GM23338 (cell line): Measurements from ENCODE around the gene CXCL10. TPM values are rescaled to one million over a fixed set of nuclear protein-coding genes. Genes with fewer than 3 reads are reported as not detected.

Experiments used
- ATAC-seq: fragments of 200-7000 bp; cut with Tn5 transposase; 3 replicates; pipeline ENCODE4 v1.9.1; 2020
- DNase-seq: peaks from one replicate; pipeline ENCODE4 v3.0.0-alpha.2; 2015; ENCODE audit warnings: low spot score
- H2AFZ ChIP-seq: fragments of 200-600 bp; sonication (generic); 2 replicates; pipeline ENCODE4 v1.8.0; 2016; ENCODE audit warnings: antibody characterized with exemption, mild to moderate bottlenecking, moderate library complexity
- H3F3A ChIP-seq: fragments of 200-600 bp; sonication (generic); replicated peaks from 2 replicates; pipeline ENCODE4 v1.8.0; 2017; ENCODE audit warnings: antibody characterized with exemption, mixed run types, low read depth
- H3K27ac ChIP-seq: fragments of 200-600 bp; sonication (generic); 2 replicates; pipeline ENCODE4 v1.6.1; 2016; ENCODE audit warnings: low read depth
- H3K27me3 ChIP-seq: fragments of 200-600 bp; sonication (generic); 2 replicates; pipeline ENCODE4 v1.8.0; 2016; ENCODE audit warnings: mild to moderate bottlenecking, mixed run types, moderate library complexity; ENCODE audit not compliant: insufficient read depth
- H3K36me3 ChIP-seq: fragments of 200-600 bp; sonication (generic); 2 replicates; pipeline ENCODE4 v1.8.0; 2016; ENCODE audit warnings: mild to moderate bottlenecking; ENCODE audit not compliant: insufficient read depth
- H3K4me1 ChIP-seq: fragments of 200-600 bp; sonication (generic); 2 replicates; pipeline ENCODE4 v1.8.0; 2016; ENCODE audit warnings: mild to moderate bottlenecking, moderate library complexity; ENCODE audit not compliant: insufficient read depth
- H3K4me2 ChIP-seq: fragments of 200-600 bp; sonication (generic); 2 replicates; pipeline ENCODE4 v1.7.1; 2017; ENCODE audit warnings: mixed run types
- H3K4me3 ChIP-seq: fragments of 200-600 bp; sonication (generic); 2 replicates; pipeline ENCODE4 v1.6.1; 2016; ENCODE audit warnings: mixed run types
- H3K79me2 ChIP-seq: fragments of 200-600 bp; sonication (generic); replicated peaks from 2 replicates; pipeline ENCODE4 v1.8.0; 2017; ENCODE audit warnings: mild to moderate bottlenecking; ENCODE audit not compliant: insufficient read depth
- H3K9me2 ChIP-seq: fragments of 200-600 bp; sonication (generic); 2 replicates; pipeline ENCODE4 v1.8.0; 2017; ENCODE audit not compliant: insufficient read depth
- H4K20me1 ChIP-seq: fragments of 200-600 bp; sonication (generic); replicated peaks from 2 replicates; pipeline ENCODE4 v1.8.0; 2017; ENCODE audit warnings: mild to moderate bottlenecking; ENCODE audit not compliant: insufficient read depth
- H3K27ac Mint-ChIP-seq: 2 replicates; pipeline ENCODE4 v1.8.0; 2020; ENCODE audit warnings: inconsistent platforms, mild to moderate bottlenecking, moderate library complexity, mixed read lengths
- H3K27me3 Mint-ChIP-seq: 3 replicates; pipeline ENCODE4 v1.8.0; 2022; ENCODE audit warnings: low read depth, mild to moderate bottlenecking, moderate library complexity, mixed read lengths, inconsistent platforms; ENCODE audit not compliant: insufficient read depth, poor library complexity
- H3K36me3 Mint-ChIP-seq: 3 replicates; pipeline ENCODE4 v1.8.0; 2021; ENCODE audit warnings: low read depth, mild to moderate bottlenecking, inconsistent platforms, moderate library complexity, mixed read lengths
- H3K4me1 Mint-ChIP-seq: 3 replicates; pipeline ENCODE4 v1.8.0; 2020; ENCODE audit warnings: mild to moderate bottlenecking, inconsistent platforms, mixed read lengths
- H3K4me3 Mint-ChIP-seq: 3 replicates; pipeline ENCODE4 v1.8.0; 2021; ENCODE audit warnings: moderate library complexity, mild to moderate bottlenecking, inconsistent platforms, mixed read lengths
- H3K9me3 Mint-ChIP-seq: 3 replicates; pipeline ENCODE4 v1.8.0; 2020; ENCODE audit warnings: moderate library complexity, mild to moderate bottlenecking, inconsistent platforms, mixed read lengths
- CREB1 ChIP-seq: fragments of 250-450 bp; sonication (Bioruptor Pico); IDR thresholded peaks from 2 replicates; pipeline ENCODE4 v1.5.0; 2020; ENCODE audit warnings: low read depth, mild to moderate bottlenecking, moderate library complexity
- EZH2 ChIP-seq: fragments of 200-600 bp; sonication (generic); IDR thresholded peaks from one replicate; pipeline ENCODE4 v1.8.0; 2017; ENCODE audit warnings: antibody characterized with exemption, mild to moderate bottlenecking, low read depth; ENCODE audit not compliant: unreplicated experiment
- NANOG ChIP-seq: IDR thresholded peaks from 2 replicates; pipeline ENCODE4 v1.6.1; 2016; ENCODE audit warnings: antibody characterized with exemption, borderline replicate concordance
- POLR2AphosphoS5 ChIP-seq: IDR thresholded peaks from 2 replicates; pipeline ENCODE4 v1.6.1; 2016; ENCODE audit warnings: antibody characterized with exemption, low read depth
- STAT1 ChIP-seq: IDR thresholded peaks from one replicate; pipeline ENCODE4 v1.6.1; 2016; ENCODE audit warnings: antibody characterized with exemption; ENCODE audit not compliant: unreplicated experiment
- ZNF114 ChIP-seq: fragments of 250-450 bp; sonication (Bioruptor Pico); IDR thresholded peaks from 2 replicates; pipeline ENCODE4 v1.5.0; 2020; ENCODE audit warnings: mild to moderate bottlenecking, moderate library complexity
- polyA plus RNA-seq: library from polyadenylated mRNA; unstranded; fragments of >200 nt; fragmentation: Nextera tagmentation; extraction: Ambion mirVana; gene quantifications from 2 replicates; pipeline ENCODE4 v1.2.1, GENCODE V29; 2016
- total RNA-seq: library from RNA; depleted of rRNA; stranded (reverse); fragments of >200 nt; shearing (Covaris generic); gene quantifications from 2 replicates; pipeline ENCODE4 v1.2.3, GENCODE V29; 2014
- TF ChIP-seq, protein P1 (sequence below): IDR thresholded peaks from one replicate; pipeline ENCODE4 v1.6.1; 2018; ENCODE audit warnings: antibody characterized with exemption; ENCODE audit not compliant: unreplicated experiment
- TF ChIP-seq, protein P2 (sequence below): fragments of 250-450 bp; sonication (Bioruptor Pico); IDR thresholded peaks from 2 replicates; pipeline ENCODE4 v1.5.0; 2020; ENCODE audit warnings: mild to moderate bottlenecking, moderate library complexity
- TF ChIP-seq, protein P3 (sequence below), 2 experiments: fragments of 200-600 bp in 1 of 2; sonication (generic) in 1 of 2; conservative IDR thresholded peaks; 2 replicates each; pipeline versions ENCODE4 v1.5.1 to v1.6.1; 2016 to 2017; ENCODE audit warnings: antibody characterized with exemption in 2 of 2, low read depth in 2 of 2, mild to moderate bottlenecking in 2 of 2, moderate library complexity in 1 of 2

The CXCL10 gene
- total and polyA plus RNA-seq, 2 experiments from 2014 or later, result not detected

DNA sequence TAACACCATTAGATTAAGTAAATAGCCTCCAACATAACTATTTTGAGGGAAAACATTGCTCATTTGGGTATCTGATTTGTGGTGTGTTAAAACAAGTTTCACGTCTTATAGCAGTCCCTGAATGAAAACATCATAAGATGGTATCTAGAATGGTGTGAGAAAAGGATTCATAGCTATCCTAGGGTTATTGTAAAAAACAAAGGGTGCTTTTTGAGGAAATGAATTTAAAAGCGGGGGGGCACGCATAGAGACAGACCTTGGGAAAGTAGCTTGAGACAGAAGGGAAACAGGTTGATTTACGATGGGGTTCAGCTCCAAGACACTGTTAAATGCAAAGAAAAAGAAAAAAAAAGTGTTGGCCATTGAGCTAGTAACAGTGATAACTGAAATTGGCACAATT, 768 bp upstream of the CXCL10 start:
- Mint-ChIP-seq H3K4me1 (no peaks in the 10 kb centered on the region; the same call in 2 of the 3 replicates), H3K27ac (no peak overlapping the region), H3K36me3 (no peaks in the 10 kb centered on the region), H3K27me3 (peaks cover 2% of the 10 kb centered on the region), H3K9me3 (no peaks in the 10 kb centered on the region), H3K4me3 (no peak overlapping the region)
- Histone ChIP-seq H3F3A (no peaks in the 10 kb centered on the region), H3K27me3 (no peaks in the 10 kb centered on the region), H3K4me2 (no peak overlapping the region), H3K27ac (no peak overlapping the region), H3K4me1 (no peaks in the 10 kb centered on the region), H4K20me1 (no peaks in the 10 kb centered on the region), H3K9me2 (no peaks in the 10 kb centered on the region), H2AFZ (no peak overlapping the region), H3K36me3 (no peaks in the 10 kb centered on the region), H3K79me2 (no peaks in the 10 kb centered on the region), H3K4me3 (no peak overlapping the region)
- no peak for DNase-seq
- TF ChIP-seq POLR2AphosphoS5 (no peak), ZNF114 (CRISPR knock-in tag) (no peak), STAT1 (no peak), NANOG (no peak)
- ATAC-seq, result no peak

DNA sequence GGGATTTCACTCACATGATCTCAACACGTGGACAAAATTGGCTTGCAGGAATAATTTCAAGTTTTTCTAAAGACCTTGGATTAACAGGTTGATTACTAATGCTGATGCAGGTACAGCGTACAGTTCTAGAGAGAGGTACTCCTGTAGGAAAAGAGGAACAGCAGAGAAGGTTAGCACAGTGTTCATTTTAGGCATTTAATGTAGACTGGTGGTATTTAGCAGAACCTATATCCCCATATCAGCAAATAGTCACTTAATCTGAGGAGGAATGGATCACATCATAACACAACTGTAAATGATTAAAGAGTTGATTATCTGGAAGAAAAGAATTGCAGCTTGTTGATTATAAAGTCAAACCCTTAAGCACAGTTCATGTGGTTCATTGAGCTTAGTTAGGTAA, 620 bp downstream of the CXCL10 start:
- ATAC-seq (no peak), DNase-seq (no peak)
- Mint-ChIP-seq H3K27me3 (peaks cover 4% of the 10 kb centered on the region), H3K4me3 (no peak overlapping the region), H3K4me1 (no peaks in the 10 kb centered on the region; the same call in 2 of the 3 replicates), H3K9me3 (no peaks in the 10 kb centered on the region), H3K36me3 (no peaks in the 10 kb centered on the region), H3K27ac (no peak overlapping the region)
- Histone ChIP-seq H3K9me2 (no peaks in the 10 kb centered on the region), H3K27ac (no peak overlapping the region), H3K79me2 (no peaks in the 10 kb centered on the region), H3K36me3 (no peaks in the 10 kb centered on the region), H3K27me3 (no peaks in the 10 kb centered on the region), H3F3A (no peaks in the 10 kb centered on the region), H2AFZ (no peak overlapping the region), H3K4me3 (no peak overlapping the region), H4K20me1 (no peaks in the 10 kb centered on the region), H3K4me2 (no peak overlapping the region), H3K4me1 (no peaks in the 10 kb centered on the region)
- TF ChIP-seq, protein P1, sequence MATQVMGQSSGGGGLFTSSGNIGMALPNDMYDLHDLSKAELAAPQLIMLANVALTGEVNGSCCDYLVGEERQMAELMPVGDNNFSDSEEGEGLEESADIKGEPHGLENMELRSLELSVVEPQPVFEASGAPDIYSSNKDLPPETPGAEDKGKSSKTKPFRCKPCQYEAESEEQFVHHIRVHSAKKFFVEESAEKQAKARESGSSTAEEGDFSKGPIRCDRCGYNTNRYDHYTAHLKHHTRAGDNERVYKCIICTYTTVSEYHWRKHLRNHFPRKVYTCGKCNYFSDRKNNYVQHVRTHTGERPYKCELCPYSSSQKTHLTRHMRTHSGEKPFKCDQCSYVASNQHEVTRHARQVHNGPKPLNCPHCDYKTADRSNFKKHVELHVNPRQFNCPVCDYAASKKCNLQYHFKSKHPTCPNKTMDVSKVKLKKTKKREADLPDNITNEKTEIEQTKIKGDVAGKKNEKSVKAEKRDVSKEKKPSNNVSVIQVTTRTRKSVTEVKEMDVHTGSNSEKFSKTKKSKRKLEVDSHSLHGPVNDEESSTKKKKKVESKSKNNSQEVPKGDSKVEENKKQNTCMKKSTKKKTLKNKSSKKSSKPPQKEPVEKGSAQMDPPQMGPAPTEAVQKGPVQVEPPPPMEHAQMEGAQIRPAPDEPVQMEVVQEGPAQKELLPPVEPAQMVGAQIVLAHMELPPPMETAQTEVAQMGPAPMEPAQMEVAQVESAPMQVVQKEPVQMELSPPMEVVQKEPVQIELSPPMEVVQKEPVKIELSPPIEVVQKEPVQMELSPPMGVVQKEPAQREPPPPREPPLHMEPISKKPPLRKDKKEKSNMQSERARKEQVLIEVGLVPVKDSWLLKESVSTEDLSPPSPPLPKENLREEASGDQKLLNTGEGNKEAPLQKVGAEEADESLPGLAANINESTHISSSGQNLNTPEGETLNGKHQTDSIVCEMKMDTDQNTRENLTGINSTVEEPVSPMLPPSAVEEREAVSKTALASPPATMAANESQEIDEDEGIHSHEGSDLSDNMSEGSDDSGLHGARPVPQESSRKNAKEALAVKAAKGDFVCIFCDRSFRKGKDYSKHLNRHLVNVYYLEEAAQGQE, result no peak
- TF ChIP-seq NANOG (no peak), EZH2 (no peak), CREB1 (CRISPR knock-in tag) (no peak)
- TF ChIP-seq, protein P2, sequence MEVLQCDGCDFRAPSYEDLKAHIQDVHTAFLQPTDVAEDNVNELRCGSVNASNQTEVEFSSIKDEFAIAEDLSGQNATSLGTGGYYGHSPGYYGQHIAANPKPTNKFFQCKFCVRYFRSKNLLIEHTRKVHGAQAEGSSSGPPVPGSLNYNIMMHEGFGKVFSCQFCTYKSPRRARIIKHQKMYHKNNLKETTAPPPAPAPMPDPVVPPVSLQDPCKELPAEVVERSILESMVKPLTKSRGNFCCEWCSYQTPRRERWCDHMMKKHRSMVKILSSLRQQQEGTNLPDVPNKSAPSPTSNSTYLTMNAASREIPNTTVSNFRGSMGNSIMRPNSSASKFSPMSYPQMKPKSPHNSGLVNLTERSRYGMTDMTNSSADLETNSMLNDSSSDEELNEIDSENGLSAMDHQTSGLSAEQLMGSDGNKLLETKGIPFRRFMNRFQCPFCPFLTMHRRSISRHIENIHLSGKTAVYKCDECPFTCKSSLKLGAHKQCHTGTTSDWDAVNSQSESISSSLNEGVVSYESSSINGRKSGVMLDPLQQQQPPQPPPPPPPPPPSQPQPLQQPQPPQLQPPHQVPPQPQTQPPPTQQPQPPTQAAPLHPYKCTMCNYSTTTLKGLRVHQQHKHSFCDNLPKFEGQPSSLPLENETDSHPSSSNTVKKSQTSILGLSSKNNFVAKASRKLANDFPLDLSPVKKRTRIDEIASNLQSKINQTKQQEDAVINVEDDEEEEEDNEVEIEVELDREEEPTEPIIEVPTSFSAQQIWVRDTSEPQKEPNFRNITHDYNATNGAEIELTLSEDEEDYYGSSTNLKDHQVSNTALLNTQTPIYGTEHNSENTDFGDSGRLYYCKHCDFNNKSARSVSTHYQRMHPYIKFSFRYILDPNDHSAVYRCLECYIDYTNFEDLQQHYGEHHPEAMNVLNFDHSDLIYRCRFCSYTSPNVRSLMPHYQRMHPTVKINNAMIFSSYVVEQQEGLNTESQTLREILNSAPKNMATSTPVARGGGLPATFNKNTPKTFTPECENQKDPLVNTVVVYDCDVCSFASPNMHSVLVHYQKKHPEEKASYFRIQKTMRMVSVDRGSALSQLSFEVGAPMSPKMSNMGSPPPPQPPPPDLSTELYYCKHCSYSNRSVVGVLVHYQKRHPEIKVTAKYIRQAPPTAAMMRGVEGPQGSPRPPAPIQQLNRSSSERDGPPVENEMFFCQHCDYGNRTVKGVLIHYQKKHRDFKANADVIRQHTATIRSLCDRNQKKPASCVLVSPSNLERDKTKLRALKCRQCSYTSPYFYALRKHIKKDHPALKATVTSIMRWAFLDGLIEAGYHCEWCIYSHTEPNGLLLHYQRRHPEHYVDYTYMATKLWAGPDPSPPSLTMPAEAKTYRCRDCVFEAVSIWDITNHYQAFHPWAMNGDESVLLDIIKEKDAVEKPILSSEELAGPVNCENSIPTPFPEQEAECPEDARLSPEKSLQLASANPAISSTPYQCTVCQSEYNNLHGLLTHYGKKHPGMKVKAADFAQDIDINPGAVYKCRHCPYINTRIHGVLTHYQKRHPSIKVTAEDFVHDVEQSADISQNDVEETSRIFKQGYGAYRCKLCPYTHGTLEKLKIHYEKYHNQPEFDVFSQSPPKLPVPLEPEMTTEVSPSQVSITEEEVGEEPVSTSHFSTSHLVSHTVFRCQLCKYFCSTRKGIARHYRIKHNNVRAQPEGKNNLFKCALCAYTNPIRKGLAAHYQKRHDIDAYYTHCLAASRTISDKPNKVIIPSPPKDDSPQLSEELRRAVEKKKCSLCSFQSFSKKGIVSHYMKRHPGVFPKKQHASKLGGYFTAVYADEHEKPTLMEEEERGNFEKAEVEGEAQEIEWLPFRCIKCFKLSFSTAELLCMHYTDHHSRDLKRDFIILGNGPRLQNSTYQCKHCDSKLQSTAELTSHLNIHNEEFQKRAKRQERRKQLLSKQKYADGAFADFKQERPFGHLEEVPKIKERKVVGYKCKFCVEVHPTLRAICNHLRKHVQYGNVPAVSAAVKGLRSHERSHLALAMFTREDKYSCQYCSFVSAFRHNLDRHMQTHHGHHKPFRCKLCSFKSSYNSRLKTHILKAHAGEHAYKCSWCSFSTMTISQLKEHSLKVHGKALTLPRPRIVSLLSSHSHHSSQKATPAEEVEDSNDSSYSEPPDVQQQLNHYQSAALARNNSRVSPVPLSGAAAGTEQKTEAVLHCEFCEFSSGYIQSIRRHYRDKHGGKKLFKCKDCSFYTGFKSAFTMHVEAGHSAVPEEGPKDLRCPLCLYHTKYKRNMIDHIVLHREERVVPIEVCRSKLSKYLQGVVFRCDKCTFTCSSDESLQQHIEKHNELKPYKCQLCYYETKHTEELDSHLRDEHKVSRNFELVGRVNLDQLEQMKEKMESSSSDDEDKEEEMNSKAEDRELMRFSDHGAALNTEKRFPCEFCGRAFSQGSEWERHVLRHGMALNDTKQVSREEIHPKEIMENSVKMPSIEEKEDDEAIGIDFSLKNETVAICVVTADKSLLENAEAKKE (CRISPR knock-in tag), result no peak
- TF ChIP-seq, protein P3, sequence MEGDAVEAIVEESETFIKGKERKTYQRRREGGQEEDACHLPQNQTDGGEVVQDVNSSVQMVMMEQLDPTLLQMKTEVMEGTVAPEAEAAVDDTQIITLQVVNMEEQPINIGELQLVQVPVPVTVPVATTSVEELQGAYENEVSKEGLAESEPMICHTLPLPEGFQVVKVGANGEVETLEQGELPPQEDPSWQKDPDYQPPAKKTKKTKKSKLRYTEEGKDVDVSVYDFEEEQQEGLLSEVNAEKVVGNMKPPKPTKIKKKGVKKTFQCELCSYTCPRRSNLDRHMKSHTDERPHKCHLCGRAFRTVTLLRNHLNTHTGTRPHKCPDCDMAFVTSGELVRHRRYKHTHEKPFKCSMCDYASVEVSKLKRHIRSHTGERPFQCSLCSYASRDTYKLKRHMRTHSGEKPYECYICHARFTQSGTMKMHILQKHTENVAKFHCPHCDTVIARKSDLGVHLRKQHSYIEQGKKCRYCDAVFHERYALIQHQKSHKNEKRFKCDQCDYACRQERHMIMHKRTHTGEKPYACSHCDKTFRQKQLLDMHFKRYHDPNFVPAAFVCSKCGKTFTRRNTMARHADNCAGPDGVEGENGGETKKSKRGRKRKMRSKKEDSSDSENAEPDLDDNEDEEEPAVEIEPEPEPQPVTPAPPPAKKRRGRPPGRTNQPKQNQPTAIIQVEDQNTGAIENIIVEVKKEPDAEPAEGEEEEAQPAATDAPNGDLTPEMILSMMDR (conservative IDR thresholded peaks at IDR 0.05; ENCODE audit: low read depth in 2 of 2), result no peak
